H54 (cell line): Measurements from ENCODE around the gene AAGAB.

Source experiments
- DNase-seq: peaks from one replicate; pipeline ENCODE4 v3.0.0; 2011; ENCODE audit warnings: low spot score, mixed read lengths; ENCODE audit not compliant: insufficient read length
- FAIRE-seq: peaks from 3 replicates; lab custom pipeline; 2011; peaks lifted over from hg19 to GRCh38; lab: Jason Lieb, UNC
- POLR2A ChIP-seq: IDR thresholded peaks from 2 replicates; pipeline ENCODE4 v1.6.1; 2011; ENCODE audit warnings: low read depth, mild to moderate bottlenecking, low read length

Gene AAGAB

GRCh38 chr15:67184208-67184925 lies 70.1 kb downstream of the AAGAB start:
- TF ChIP-seq POLR2A = no peak
- DNase-seq (no peak), FAIRE-seq (no peak)

- TF ChIP-seq POLR2A = no peak
- FAIRE-seq = no peak
- no peak for DNase-seq
Measured at GRCh38 chr15:67183443-67184169, 70.9 kb downstream of the AAGAB start.

GRCh38 chr15:67181221-67181639 lies 73.2 kb downstream of the AAGAB start:
- DNase-seq = no peak
- no peak for TF ChIP-seq POLR2A
- no peak for FAIRE-seq

- no peak for TF ChIP-seq POLR2A
- FAIRE-seq (no peak), DNase-seq (no peak)
Measured at GRCh38 chr15:67180514-67181191, 73.8 kb downstream of the AAGAB start.

GRCh38 chr15:67180035-67180434 lies 74.4 kb downstream of the AAGAB start:
- no peak for FAIRE-seq
- no peak for DNase-seq
- no peak for TF ChIP-seq POLR2A

GRCh38 chr15:67179411-67179995 lies 75.0 kb downstream of the AAGAB start:
- no peak for DNase-seq
- no peak for TF ChIP-seq POLR2A
- FAIRE-seq = no peak

- no peak for FAIRE-seq
- DNase-seq = peak; percentile 77
Measured at GRCh38 chr15:67178569-67179210, 75.8 kb downstream of the AAGAB start.

GRCh38 chr15:67177752-67178151 lies 76.7 kb downstream of the AAGAB start:
- no peak for DNase-seq
- TF ChIP-seq POLR2A = no peak
- FAIRE-seq = no peak

More at GRCh38 chr15:67178569-67179210, 75.8 kb downstream of the AAGAB start:
- no peak for TF ChIP-seq POLR2A

GRCh38 chr15:67176195-67176971 lies 78.1 kb downstream of the AAGAB start:
- DNase-seq (no peak), FAIRE-seq (no peak)
- TF ChIP-seq POLR2A = no peak

GRCh38 chr15:67175643-67176071 lies 78.8 kb downstream of the AAGAB start:
- no peak for FAIRE-seq
- no peak for DNase-seq
- TF ChIP-seq POLR2A = no peak

- no peak for TF ChIP-seq POLR2A
- FAIRE-seq (no peak), DNase-seq (peak; percentile 64)
Measured at GRCh38 chr15:67174864-67175573, 79.4 kb downstream of the AAGAB start.

GRCh38 chr15:67174446-67174845 lies 80.0 kb downstream of the AAGAB start:
- no peak for DNase-seq
- no peak for TF ChIP-seq POLR2A
- no peak for FAIRE-seq

- no peak for TF ChIP-seq POLR2A
- no peak for DNase-seq
- no peak for FAIRE-seq
Measured at GRCh38 chr15:67173786-67174185, 80.7 kb downstream of the AAGAB start.
